Measurements from ENCODE around the gene SNX30.
"Not testable (repeated sequence)": the region's sequence is repeated elsewhere in the genome, so short reads cannot be mapped to it uniquely, and the experiment has no call there.

The SNX30 gene

DNA sequence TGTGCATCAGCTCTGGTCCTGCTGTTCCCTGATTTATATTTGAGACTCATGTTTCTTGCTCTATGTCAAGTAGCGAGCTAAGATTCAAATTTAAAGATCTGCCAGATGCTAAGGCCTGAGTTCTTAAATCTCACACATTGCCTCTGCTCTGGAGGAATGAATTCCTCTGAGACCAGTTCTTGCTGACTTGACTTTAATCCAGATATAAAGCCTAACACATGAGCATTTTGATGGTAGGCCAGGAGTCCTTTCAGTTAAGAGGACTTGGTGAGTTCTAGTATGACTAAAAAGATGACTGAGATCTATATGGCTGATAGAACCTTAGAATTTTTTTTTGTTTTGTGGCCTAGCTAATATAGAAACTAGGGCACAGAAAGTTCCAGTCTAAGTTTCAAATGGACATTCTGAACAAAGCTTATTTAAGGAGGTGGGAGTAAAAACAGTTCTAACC is 31.3 kb upstream of the SNX30 start:
- Histone ChIP-seq H3K4me2 (ENCODE audit: insufficient read depth, low read length) (no peak overlapping the region), H4K20me1 (ENCODE audit: insufficient read depth, low read length) (no peaks in the 10 kb centered on the region), H3K27ac (ENCODE audit: low read length) (no peak overlapping the region), H3K9me3 (ENCODE audit: insufficient read depth, low read length, severe bottlenecking) (no peaks in the 10 kb centered on the region), H3K4me3 (ENCODE audit: low read depth in 1 of 2, low read length in 2 of 2) (no peak overlapping the region), H3K9ac (ENCODE audit: low read depth, low read length) (no peak overlapping the region), H3K79me2 (ENCODE audit: insufficient read depth, low read length) (peaks cover 21% of the 10 kb centered on the region), H3K27me3 (ENCODE audit: insufficient read depth, low read length, poor library complexity) (no peaks in the 10 kb centered on the region), H2AFZ (ENCODE audit: low read depth, low read length) (no peak overlapping the region), H3K4me1 (ENCODE audit: insufficient read depth, low read length) (peaks cover 23% of the 10 kb centered on the region), H3K36me3 (ENCODE audit: insufficient read depth, low read length) (peaks cover 5% of the 10 kb centered on the region; the same call in 1 of the 2 replicates)
- ATAC-seq (ENCODE audit: insufficient read depth, low read depth): no peak
- DNase-seq: no peak
- no peak for TF ChIP-seq CTCF (IDR thresholded peaks at IDR 0.05; ENCODE audit: borderline replicate concordance, extremely low read depth, low read length, poor library complexity, severe bottlenecking)
- no peak for TF ChIP-seq EZH2 (IDR thresholded peaks at IDR 0.05; ENCODE audit: borderline replicate concordance, low read depth, low read length, severe bottlenecking)

GRCh38 chr9:112719696-112720095 is 30.9 kb upstream of the SNX30 start:
- ATAC-seq (ENCODE audit: insufficient read depth, low read depth) (no peak), DNase-seq (no peak)
- Histone ChIP-seq H4K20me1 (ENCODE audit: insufficient read depth, low read length) (no peaks in the 10 kb centered on the region), H2AFZ (ENCODE audit: low read depth, low read length) (no peak overlapping the region), H3K9ac (ENCODE audit: low read depth, low read length) (no peak overlapping the region), H3K4me3 (ENCODE audit: low read depth in 1 of 2, low read length in 2 of 2) (no peak overlapping the region), H3K36me3 (ENCODE audit: insufficient read depth, low read length) (peaks cover 4% of the 10 kb centered on the region; the same call in 1 of the 2 replicates), H3K27ac (ENCODE audit: low read length) (no peak overlapping the region), H3K27me3 (ENCODE audit: insufficient read depth, low read length, poor library complexity) (no peaks in the 10 kb centered on the region), H3K4me1 (ENCODE audit: insufficient read depth, low read length) (peaks cover 23% of the 10 kb centered on the region), H3K4me2 (ENCODE audit: insufficient read depth, low read length) (no peak overlapping the region), H3K9me3 (ENCODE audit: insufficient read depth, low read length, severe bottlenecking) (no peaks in the 10 kb centered on the region), H3K79me2 (ENCODE audit: insufficient read depth, low read length) (peaks cover 19% of the 10 kb centered on the region)
- TF ChIP-seq EZH2 (IDR thresholded peaks at IDR 0.05; ENCODE audit: borderline replicate concordance, low read depth, low read length, severe bottlenecking): no peak
- no peak for TF ChIP-seq CTCF (IDR thresholded peaks at IDR 0.05; ENCODE audit: borderline replicate concordance, extremely low read depth, low read length, poor library complexity, severe bottlenecking)

- H4K20me1 ChIP-seq (ENCODE audit: insufficient read depth, low read length): no peaks in the 10 kb centered on the region
- DNase-seq (no peak), ATAC-seq (ENCODE audit: insufficient read depth, low read depth) (no peak)
- TF ChIP-seq CTCF (IDR thresholded peaks at IDR 0.05; ENCODE audit: borderline replicate concordance, extremely low read depth, low read length, poor library complexity, severe bottlenecking) (no peak), EZH2 (IDR thresholded peaks at IDR 0.05; ENCODE audit: borderline replicate concordance, low read depth, low read length, severe bottlenecking) (no peak)
- H3K27me3 ChIP-seq (ENCODE audit: insufficient read depth, low read length, poor library complexity): no peaks in the 10 kb centered on the region
- H3K4me2 ChIP-seq (ENCODE audit: insufficient read depth, low read length): no peak overlapping the region
- H3K4me1 ChIP-seq (ENCODE audit: insufficient read depth, low read length): peaks cover 21% of the 10 kb centered on the region
- no peaks in the 10 kb centered on the region for H3K36me3 ChIP-seq (ENCODE audit: insufficient read depth, low read length)
- H3K27ac ChIP-seq (ENCODE audit: low read length): no peak overlapping the region
- H3K79me2 ChIP-seq (ENCODE audit: insufficient read depth, low read length): peaks cover 15% of the 10 kb centered on the region
- no peak overlapping the region for H2AFZ ChIP-seq (ENCODE audit: low read depth, low read length)
- no peaks in the 10 kb centered on the region for H3K9me3 ChIP-seq (ENCODE audit: insufficient read depth, low read length, severe bottlenecking)
- no peak overlapping the region for H3K9ac ChIP-seq (ENCODE audit: low read depth, low read length)
- H3K4me3 ChIP-seq (ENCODE audit: low read depth in 1 of 2, low read length in 2 of 2): no peak overlapping the region
Measured at GRCh38 chr9:112720113-112720780, 30.3 kb upstream of the SNX30 start.

DNA sequence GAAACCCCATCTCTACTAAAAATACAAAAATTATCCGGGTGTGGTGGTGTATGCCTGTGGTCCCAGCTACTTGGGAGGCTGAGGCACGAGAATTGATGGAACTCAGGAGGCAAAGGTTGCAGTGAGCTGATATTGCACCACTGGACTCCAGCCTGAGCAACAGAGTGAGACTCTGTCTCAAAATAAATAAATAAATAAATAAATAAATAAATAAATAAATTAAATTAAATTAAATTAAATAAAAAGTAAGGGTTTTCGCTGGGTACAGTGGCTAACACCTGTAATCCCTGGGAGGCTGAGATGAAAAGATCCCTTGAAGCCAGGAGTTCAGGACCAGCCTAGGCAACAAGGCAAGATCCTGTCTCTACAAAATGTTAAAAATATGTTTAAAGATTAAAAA is 27.8 kb upstream of the SNX30 start:
- H3K4me1 ChIP-seq (ENCODE audit: insufficient read depth, low read length); H4K20me1 ChIP-seq (ENCODE audit: insufficient read depth, low read length); H3K9me3 ChIP-seq (ENCODE audit: insufficient read depth, low read length, severe bottlenecking); H3K27ac ChIP-seq (ENCODE audit: low read length); H3K9ac ChIP-seq (ENCODE audit: low read depth, low read length); H3K36me3 ChIP-seq (ENCODE audit: insufficient read depth, low read length); H3K4me2 ChIP-seq (ENCODE audit: insufficient read depth, low read length); H2AFZ ChIP-seq (ENCODE audit: low read depth, low read length); DNase-seq; ATAC-seq (ENCODE audit: insufficient read depth, low read depth); H3K4me3 ChIP-seq (ENCODE audit: low read depth in 1 of 2, low read length in 2 of 2); H3K79me2 ChIP-seq (ENCODE audit: insufficient read depth, low read length); H3K27me3 ChIP-seq (ENCODE audit: insufficient read depth, low read length, poor library complexity): not testable (repeated sequence)
